IgD-negative memory B cell (primary cell): ENCODE results near the gene CASQ1. TPM values are rescaled to one million over a fixed set of nuclear protein-coding genes. Genes with fewer than 3 reads are reported as not detected.
A peak's percentile ranks its signal among the peaks of the same experiment; 100 is the strongest.

Source experiments
- H3K27ac Mint-ChIP-seq, 3 donors: one replicate each; pipeline ENCODE4 v1.8.0; 2020 to 2022; ENCODE audit warnings: mild to moderate bottlenecking in 3 of 3, mixed read lengths in 3 of 3, moderate library complexity in 1 of 3
- H3K27me3 Mint-ChIP-seq: one replicate; pipeline ENCODE4 v1.8.0; 2021; ENCODE audit warnings: mixed read lengths
- H3K36me3 Mint-ChIP-seq: one replicate; pipeline ENCODE4 v1.8.0; 2020; ENCODE audit warnings: mild to moderate bottlenecking, mixed read lengths
- H3K4me1 Mint-ChIP-seq, 3 donors: one replicate each; pipeline ENCODE4 v1.8.0; 2020 to 2022; ENCODE audit warnings: mixed read lengths in 3 of 3, mild to moderate bottlenecking in 1 of 3
- H3K4me3 Mint-ChIP-seq, 4 donors: one replicate each; pipeline ENCODE4 v1.8.0; 2020 to 2022; ENCODE audit warnings: mild to moderate bottlenecking in 4 of 4, mixed read lengths in 4 of 4, moderate library complexity in 3 of 4
- H3K9me3 Mint-ChIP-seq, 3 donors: one replicate each; pipeline ENCODE4 v1.8.0; 2020 to 2021; ENCODE audit warnings: mixed read lengths in 3 of 3, mild to moderate bottlenecking in 1 of 3
- polyA plus RNA-seq: library from polyadenylated mRNA; unstranded; fragments of 300-500 nt; fragmentation: Illumina TruSeq; gene quantifications from one replicate; pipeline ENCODE4 v1.2.3, GENCODE V29; 2021

Gene CASQ1
- polyA plus RNA-seq, 1 donor from 2014 or later, result not detected

GRCh38 chr1:160162931-160163330 is 27.4 kb upstream of the CASQ1 start:
- Mint-ChIP-seq H3K4me3 (no peak overlapping the region), H3K36me3 (no peaks in the 10 kb centered on the region), H3K27me3 (no peaks in the 10 kb centered on the region), H3K9me3 (no peaks in the 10 kb centered on the region), H3K4me1 (peaks cover 0 to 4% (median 3%) of the 10 kb centered on the region in 3 donors), H3K27ac (no peak overlapping the region)

- no peak overlapping the region for H3K4me3 Mint-ChIP-seq
- peaks cover 0 to 4% (median 4%) of the 10 kb centered on the region in 3 donors for H3K4me1 Mint-ChIP-seq
- no peaks in the 10 kb centered on the region for H3K9me3 Mint-ChIP-seq
- no peaks in the 10 kb centered on the region for H3K27me3 Mint-ChIP-seq
- no peaks in the 10 kb centered on the region for H3K36me3 Mint-ChIP-seq
- no peak overlapping the region for H3K27ac Mint-ChIP-seq
Measured at GRCh38 chr1:160163615-160164014, 26.8 kb upstream of the CASQ1 start.

DNA sequence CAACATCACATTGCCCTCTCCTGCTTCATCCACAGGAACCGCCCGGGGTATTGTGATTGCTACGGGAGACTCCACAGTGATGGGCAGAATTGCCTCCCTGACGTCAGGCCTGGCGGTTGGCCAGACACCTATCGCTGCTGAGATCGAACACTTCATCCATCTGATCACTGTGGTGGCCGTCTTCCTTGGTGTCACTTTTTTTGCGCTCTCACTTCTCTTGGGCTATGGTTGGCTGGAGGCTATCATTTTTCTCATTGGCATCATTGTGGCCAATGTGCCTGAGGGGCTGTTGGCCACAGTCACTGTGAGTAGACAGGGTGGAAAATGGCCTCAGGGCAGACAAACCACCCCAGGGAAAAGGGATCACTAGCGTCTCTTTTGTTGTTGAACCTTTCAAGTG is 26.3 kb upstream of the CASQ1 start:
- H3K27ac Mint-ChIP-seq, result no peak overlapping the region
- peaks cover 1 to 7% (median 6%) of the 10 kb centered on the region in 3 donors for H3K4me1 Mint-ChIP-seq
- H3K4me3 Mint-ChIP-seq, result no peak overlapping the region
- no peaks in the 10 kb centered on the region for H3K36me3 Mint-ChIP-seq
- no peaks in the 10 kb centered on the region for H3K27me3 Mint-ChIP-seq
- no peaks in the 10 kb centered on the region for H3K9me3 Mint-ChIP-seq

DNA sequence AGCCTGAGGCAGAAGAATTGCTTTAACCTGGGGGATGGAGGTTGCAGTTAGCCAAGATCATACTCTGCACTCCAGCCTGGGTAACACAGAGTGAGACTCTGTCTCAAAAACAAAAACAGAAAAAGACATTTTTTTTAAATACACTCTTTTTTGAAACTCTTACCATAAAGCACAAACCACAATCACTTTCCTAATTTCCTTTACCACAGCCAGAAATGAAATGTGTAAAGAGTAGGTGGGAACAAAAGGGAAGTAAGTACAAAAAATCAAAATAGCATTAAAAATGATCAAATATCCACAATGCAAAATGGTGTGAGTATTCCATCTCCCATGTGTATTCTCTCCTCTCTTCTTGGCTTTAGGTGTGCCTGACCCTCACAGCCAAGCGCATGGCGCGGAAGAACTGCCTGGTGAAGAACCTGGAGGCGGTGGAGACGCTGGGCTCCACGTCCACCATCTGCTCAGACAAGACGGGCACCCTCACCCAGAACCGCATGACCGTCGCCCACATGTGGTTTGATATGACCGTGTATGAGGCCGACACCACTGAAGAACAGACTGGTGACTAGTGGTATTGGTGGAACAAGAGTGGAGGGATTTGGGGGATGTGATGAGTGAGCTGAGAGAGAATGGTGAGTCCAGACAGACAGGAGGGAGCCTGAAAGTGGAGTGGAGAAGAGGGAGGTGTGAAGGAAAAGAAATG is 24.1 kb upstream of the CASQ1 start:
- Mint-ChIP-seq H3K36me3 (no peaks in the 10 kb centered on the region), H3K4me3 (no peak overlapping the region), H3K27me3 (peaks cover 4% of the 10 kb centered on the region), H3K4me1 (peaks cover 10 to 16% (median 15%) of the 10 kb centered on the region in 3 donors), H3K27ac (no peak overlapping the region), H3K9me3 (no peaks in the 10 kb centered on the region)

DNA sequence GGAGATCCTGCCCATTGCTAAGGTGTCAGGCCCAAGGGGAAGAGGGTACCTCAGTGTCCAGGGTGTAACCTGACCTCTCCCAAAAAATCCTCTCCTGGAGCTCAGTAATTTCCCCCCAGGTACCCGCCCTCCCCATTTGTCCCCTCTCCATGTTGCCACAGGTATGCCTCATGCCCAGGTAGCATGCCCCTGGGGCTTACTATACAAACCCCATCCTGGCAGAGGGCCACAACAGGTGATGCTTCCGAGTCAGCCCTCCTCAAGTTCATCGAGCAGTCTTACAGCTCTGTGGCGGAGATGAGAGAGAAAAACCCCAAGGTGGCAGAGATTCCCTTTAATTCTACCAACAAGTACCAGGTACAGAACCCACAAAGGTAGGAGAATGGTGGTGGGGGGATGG is 23.3 kb upstream of the CASQ1 start:
- Mint-ChIP-seq H3K27me3 (peaks cover 5% of the 10 kb centered on the region), H3K4me3 (no peak overlapping the region), H3K27ac (no peak overlapping the region), H3K4me1 (peaks cover 10 to 15% (median 12%) of the 10 kb centered on the region in 3 donors), H3K36me3 (no peaks in the 10 kb centered on the region), H3K9me3 (no peaks in the 10 kb centered on the region)

- Mint-ChIP-seq H3K4me3 (no peak overlapping the region), H3K27me3 (peaks cover 5% of the 10 kb centered on the region)
Measured at GRCh38 chr1:160167580-160167979, 22.8 kb upstream of the CASQ1 start.

GRCh38 chr1:160168016-160168415 is 22.4 kb upstream of the CASQ1 start:
- Mint-ChIP-seq H3K9me3 (no peaks in the 10 kb centered on the region), H3K4me1 (peaks cover 10 to 15% (median 12%) of the 10 kb centered on the region in 3 donors), H3K36me3 (no peaks in the 10 kb centered on the region), H3K27ac (no peak overlapping the region), H3K27me3 (peaks cover 5% of the 10 kb centered on the region), H3K4me3 (no peak overlapping the region)

More at GRCh38 chr1:160167580-160167979, 22.8 kb upstream of the CASQ1 start:
- Mint-ChIP-seq H3K36me3 (no peaks in the 10 kb centered on the region), H3K4me1 (peaks cover 10 to 15% (median 12%) of the 10 kb centered on the region in 3 donors), H3K27ac (no peak overlapping the region), H3K9me3 (no peaks in the 10 kb centered on the region)

- Mint-ChIP-seq H3K4me1 (peaks cover 10 to 15% (median 12%) of the 10 kb centered on the region in 3 donors), H3K4me3 (no peak overlapping the region), H3K36me3 (no peaks in the 10 kb centered on the region), H3K9me3 (no peaks in the 10 kb centered on the region), H3K27ac (no peak overlapping the region), H3K27me3 (peaks cover 10% of the 10 kb centered on the region)
Measured at GRCh38 chr1:160168609-160169369, 21.6 kb upstream of the CASQ1 start.

DNA sequence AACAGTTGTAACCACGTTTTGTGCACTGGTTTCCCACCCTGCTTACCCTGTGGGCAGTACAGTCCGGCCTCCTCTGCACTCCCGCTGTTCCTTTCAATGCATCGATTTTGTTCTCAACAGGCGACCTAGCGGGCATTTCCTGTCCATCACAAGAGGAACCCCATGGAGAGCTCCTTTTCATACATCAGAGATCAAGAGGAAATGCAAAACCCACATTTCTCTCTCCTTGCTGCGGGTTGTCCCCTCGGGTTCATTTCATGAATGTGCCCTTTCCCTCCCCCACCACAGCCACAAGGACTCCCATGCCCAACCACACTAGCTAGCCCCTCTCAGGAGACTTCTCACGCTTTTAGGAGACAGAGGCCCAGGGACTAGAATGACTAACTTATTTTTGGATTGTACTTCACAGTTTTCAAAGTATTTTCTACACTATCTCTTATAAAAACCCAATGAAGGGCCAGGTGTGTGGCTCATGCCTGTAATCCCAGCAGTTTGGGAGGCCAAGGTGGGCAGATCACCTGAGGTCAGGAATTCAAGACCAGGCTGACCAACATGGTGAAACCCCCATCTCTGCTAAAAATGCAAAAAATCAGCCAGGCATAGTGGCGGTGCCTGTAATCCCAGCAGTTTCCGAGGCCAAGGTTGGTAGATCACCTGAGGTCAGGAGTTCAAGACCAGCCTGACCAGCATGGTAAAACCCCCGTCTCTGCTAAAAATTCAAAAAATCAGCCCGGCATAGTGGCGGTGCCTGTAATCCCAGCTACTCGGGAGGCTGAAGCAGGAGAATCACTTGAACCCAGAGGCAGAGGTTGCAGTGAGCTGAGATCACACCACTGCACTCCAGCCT is 20.6 kb upstream of the CASQ1 start:
- H3K4me3 Mint-ChIP-seq, result peak overlapping the region in 3 of 4 donors; percentile 16 to 80 (median 45)
- no peaks in the 10 kb centered on the region for H3K36me3 Mint-ChIP-seq
- H3K27ac Mint-ChIP-seq, result peak overlapping the region in 2 of 3 donors; percentile 53 to 67

GRCh38 chr1:160171354-160171753 is 19.0 kb upstream of the CASQ1 start:
- Mint-ChIP-seq H3K4me3 (no peak overlapping the region), H3K9me3 (no peaks in the 10 kb centered on the region), H3K4me1 (peaks cover 10 to 15% (median 12%) of the 10 kb centered on the region in 3 donors), H3K27ac (no peak overlapping the region), H3K27me3 (peaks cover 10% of the 10 kb centered on the region), H3K36me3 (no peaks in the 10 kb centered on the region)

More for the DNA sequence above, 20.6 kb upstream of the CASQ1 start:
- H3K9me3 Mint-ChIP-seq, result no peaks in the 10 kb centered on the region
- peaks cover 10% of the 10 kb centered on the region for H3K27me3 Mint-ChIP-seq
- H3K4me1 Mint-ChIP-seq, result peaks cover 10 to 15% (median 12%) of the 10 kb centered on the region in 3 donors

- Mint-ChIP-seq H3K27me3 (peaks cover 10% of the 10 kb centered on the region), H3K9me3 (no peaks in the 10 kb centered on the region), H3K36me3 (no peaks in the 10 kb centered on the region), H3K4me1 (peaks cover 10 to 15% (median 12%) of the 10 kb centered on the region in 3 donors), H3K27ac (no peak overlapping the region), H3K4me3 (no peak overlapping the region)
Measured at GRCh38 chr1:160171980-160172379, 18.4 kb upstream of the CASQ1 start.

- Mint-ChIP-seq H3K36me3 (peaks cover 2% of the 10 kb centered on the region), H3K27me3 (peaks cover 10% of the 10 kb centered on the region), H3K9me3 (peaks cover 0 to 2% (median 0%) of the 10 kb centered on the region in 3 donors), H3K27ac (no peak overlapping the region), H3K4me1 (no peaks in the 10 kb centered on the region), H3K4me3 (no peak overlapping the region)
Measured at GRCh38 chr1:160177231-160177630, 13.1 kb upstream of the CASQ1 start.

- Mint-ChIP-seq H3K4me1 (no peaks in the 10 kb centered on the region), H3K27ac (no peak overlapping the region), H3K9me3 (peaks cover 0 to 2% (median 0%) of the 10 kb centered on the region in 3 donors), H3K27me3 (peaks cover 10% of the 10 kb centered on the region), H3K4me3 (no peak overlapping the region), H3K36me3 (peaks cover 2% of the 10 kb centered on the region)
Measured at GRCh38 chr1:160177667-160178066, 12.7 kb upstream of the CASQ1 start.

- H3K4me1 Mint-ChIP-seq, result no peaks in the 10 kb centered on the region
- H3K27me3 Mint-ChIP-seq, result peaks cover 6% of the 10 kb centered on the region
- peaks cover 0 to 2% (median 0%) of the 10 kb centered on the region in 3 donors for H3K9me3 Mint-ChIP-seq
- H3K36me3 Mint-ChIP-seq, result peaks cover 2% of the 10 kb centered on the region
- no peak overlapping the region for H3K4me3 Mint-ChIP-seq
- no peak overlapping the region for H3K27ac Mint-ChIP-seq
Measured at GRCh38 chr1:160178731-160179130, 11.6 kb upstream of the CASQ1 start.

DNA sequence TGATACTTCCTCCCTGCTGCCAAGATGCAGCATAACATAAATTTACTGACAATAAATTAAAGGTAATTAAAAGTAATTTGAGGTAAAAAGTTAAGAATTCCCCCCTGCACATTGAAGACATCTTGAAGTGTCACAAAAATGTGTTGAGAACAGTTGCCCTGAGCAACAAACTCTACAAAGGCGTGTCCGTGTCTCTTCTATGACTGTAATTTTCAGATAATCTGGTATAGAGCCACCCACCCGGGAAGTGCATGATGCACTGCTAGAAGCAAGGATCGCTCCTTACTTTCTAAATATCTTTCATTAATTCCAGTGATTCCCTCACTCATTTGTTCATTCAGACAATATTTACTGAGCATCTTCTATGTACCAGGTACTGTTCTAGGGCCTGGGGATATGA is 11.0 kb upstream of the CASQ1 start:
- no peaks in the 10 kb centered on the region for H3K4me1 Mint-ChIP-seq
- H3K27me3 Mint-ChIP-seq, result peaks cover 5% of the 10 kb centered on the region
- H3K27ac Mint-ChIP-seq, result no peak overlapping the region
- peaks cover 0 to 2% (median 0%) of the 10 kb centered on the region in 3 donors for H3K9me3 Mint-ChIP-seq
- H3K36me3 Mint-ChIP-seq, result peaks cover 2% of the 10 kb centered on the region
- no peak overlapping the region for H3K4me3 Mint-ChIP-seq
